HG02763 (cell line): ENCODE results near the gene SMCR8.
"Not testable (repeated sequence)": the region's sequence is repeated elsewhere in the genome, so short reads cannot be mapped to it uniquely, and the experiment has no call there.

ENCODE experiments used
- ATAC-seq: cut with Tn5 transposase; IDR thresholded peaks from one replicate; pipeline ENCODE4 v1.9.1; 2021; ENCODE audit warnings: mild to moderate bottlenecking, moderate library complexity; ENCODE audit not compliant: unreplicated experiment

Gene SMCR8

GRCh38 chr17:18315961-18316360, 868 bp downstream of the SMCR8 start:
- no peak for ATAC-seq

- ATAC-seq = no peak
These were observed 3.0 kb downstream of the SMCR8 start for GRCh38 chr17:18318117-18318516.

GRCh38 chr17:18318771-18319450, 3.8 kb downstream of the SMCR8 start:
- ATAC-seq = no peak

GRCh38 chr17:18319604-18320256, 4.6 kb downstream of the SMCR8 start:
- ATAC-seq = no peak

- ATAC-seq = no peak
These were observed 5.2 kb downstream of the SMCR8 start for GRCh38 chr17:18320301-18320700.

- ATAC-seq = no peak
These were observed 6.2 kb downstream of the SMCR8 start for GRCh38 chr17:18321309-18321708.

GRCh38 chr17:18322522-18322921, 7.4 kb downstream of the SMCR8 start:
- no peak for ATAC-seq

- ATAC-seq = no peak
These were observed 7.9 kb downstream of the SMCR8 start for GRCh38 chr17:18323007-18323406.

- ATAC-seq = no peak
These were observed 8.5 kb downstream of the SMCR8 start for GRCh38 chr17:18323507-18324139.

- no peak for ATAC-seq
These were observed 9.3 kb downstream of the SMCR8 start for GRCh38 chr17:18324140-18325050.

GRCh38 chr17:18326039-18326438, 10.9 kb downstream of the SMCR8 start:
- no peak for ATAC-seq

GRCh38 chr17:18326572-18326971, 11.5 kb downstream of the SMCR8 start:
- ATAC-seq = no peak

- no peak for ATAC-seq
These were observed 12.0 kb downstream of the SMCR8 start for GRCh38 chr17:18327093-18327492.

- no peak for ATAC-seq
These were observed 12.5 kb downstream of the SMCR8 start for GRCh38 chr17:18327556-18327955.

- no peak for ATAC-seq
These were observed 13.6 kb downstream of the SMCR8 start for GRCh38 chr17:18328643-18329204.

- ATAC-seq = no peak
These were observed 16.8 kb downstream of the SMCR8 start for GRCh38 chr17:18331879-18332278.

GRCh38 chr17:18332909-18333489, 17.9 kb downstream of the SMCR8 start:
- ATAC-seq = no peak

GRCh38 chr17:18338158-18338557, 23.1 kb downstream of the SMCR8 start:
- not testable (repeated sequence) for ATAC-seq

GRCh38 chr17:18339933-18340332, 24.8 kb downstream of the SMCR8 start:
- ATAC-seq = no peak

- no peak for ATAC-seq
These were observed 28.9 kb downstream of the SMCR8 start for GRCh38 chr17:18344021-18344420.
